ENCODE results near the gene AMIGO3.
"Not testable (repeated sequence)": the region's sequence is repeated elsewhere in the genome, so short reads cannot be mapped to it uniquely, and the experiment has no call there.

AMIGO3 gene

GRCh38 chr3:49719214-49719884 lies at the start of gene AMIGO3:
Gene AMIGO3 (minus strand): TSS chr3:49719684. CDS start chr3:49719465, 219 bp downstream.
- peak; percentile 97 for DNase-seq

- DNase-seq, result no peak
Measured at GRCh38 chr3:49763981-49764380, 44.5 kb upstream of the AMIGO3 start.

DNA sequence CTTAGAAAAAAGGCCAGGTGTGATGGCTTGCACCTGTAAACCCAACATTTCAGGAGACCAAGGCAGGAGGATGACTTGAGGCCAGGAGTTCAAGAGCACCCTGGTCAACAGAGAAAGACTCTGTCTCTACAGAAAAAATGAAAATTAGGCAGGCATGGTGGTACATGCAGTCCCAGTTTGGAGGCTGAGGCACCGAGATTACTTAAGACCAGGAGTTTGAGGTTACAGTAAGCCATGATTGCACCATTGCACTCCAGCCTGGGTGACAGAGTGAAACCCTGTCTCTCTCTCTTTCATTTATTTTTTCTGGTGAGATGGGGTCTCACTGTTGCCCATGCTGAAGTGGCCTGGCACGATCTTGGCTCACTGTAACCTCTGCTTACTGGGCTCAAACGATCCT lies 42.2 kb upstream of the AMIGO3 start:
- DNase-seq, result no peak

GRCh38 chr3:49759226-49759625 lies 39.7 kb upstream of the AMIGO3 start:
- no peak for DNase-seq

- DNase-seq, result no peak
Measured at GRCh38 chr3:49757197-49757596, 37.7 kb upstream of the AMIGO3 start.

GRCh38 chr3:49756036-49756435 lies 36.6 kb upstream of the AMIGO3 start:
- DNase-seq, result no peak

GRCh38 chr3:49754536-49754935 lies 35.1 kb upstream of the AMIGO3 start:
- no peak for DNase-seq

DNA sequence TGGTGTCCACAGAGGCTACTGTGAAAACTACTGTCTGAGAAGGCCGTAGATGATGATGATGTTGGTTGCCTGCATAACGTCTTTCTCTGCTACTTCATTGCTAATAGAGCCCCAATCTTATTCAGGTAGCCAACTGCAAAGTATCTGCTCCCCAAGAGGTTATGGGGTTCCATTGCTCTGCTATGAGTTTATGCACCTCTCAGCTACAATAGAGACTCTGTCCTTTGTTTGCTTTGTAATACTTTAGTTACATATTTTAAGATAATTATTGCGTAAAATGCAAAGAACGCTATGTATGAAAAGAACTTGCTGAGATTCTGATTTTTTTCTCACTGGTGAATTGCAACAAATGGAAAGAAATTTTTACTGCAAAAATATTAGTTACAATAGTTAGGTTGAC lies 32.0 kb upstream of the AMIGO3 start:
- no peak for DNase-seq

DNA sequence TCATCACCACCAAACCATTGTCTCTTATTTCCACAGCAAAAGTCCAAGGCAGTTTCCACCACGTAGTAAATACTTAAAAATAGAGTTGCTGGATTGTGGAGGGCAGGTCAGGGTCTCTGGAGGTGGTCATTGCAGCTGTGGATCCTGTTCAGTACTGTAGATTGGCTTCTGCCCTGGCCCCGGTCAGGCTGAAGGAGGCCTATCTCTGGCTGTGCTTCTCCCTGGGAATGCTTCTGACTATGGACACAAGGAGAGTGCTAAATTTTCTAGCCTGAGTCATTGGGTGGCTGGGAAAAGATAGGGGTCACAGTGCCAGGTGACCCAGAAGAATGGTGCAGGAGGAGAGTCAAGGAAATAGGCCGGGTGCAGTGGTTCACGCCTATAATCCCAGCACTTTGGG lies 30.6 kb upstream of the AMIGO3 start:
- DNase-seq, result no peak

DNA sequence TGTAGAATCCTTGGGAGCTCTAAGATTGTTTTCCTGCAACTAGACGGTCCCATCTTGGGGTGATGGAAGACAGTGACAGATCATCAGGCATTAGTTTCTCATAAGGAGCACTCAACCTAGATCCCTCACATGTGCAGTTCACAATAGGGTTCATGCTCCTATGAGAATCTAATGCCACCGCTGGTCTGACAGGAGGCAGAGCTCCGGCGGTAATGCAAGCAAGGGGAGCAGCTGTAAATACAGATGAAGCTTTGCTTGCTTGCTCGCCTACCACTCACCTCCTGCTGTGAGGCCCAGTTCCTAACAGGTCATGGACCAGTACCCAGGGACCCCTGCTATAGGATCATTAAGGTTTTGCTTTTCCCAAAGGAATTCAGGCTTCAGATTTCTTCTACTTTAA lies 29.4 kb upstream of the AMIGO3 start:
- DNase-seq, result not testable (repeated sequence)

GRCh38 chr3:49747792-49748480 lies 28.5 kb upstream of the AMIGO3 start:
- no peak for DNase-seq

- no peak for DNase-seq
Measured at GRCh38 chr3:49745986-49746385, 26.5 kb upstream of the AMIGO3 start.

DNA sequence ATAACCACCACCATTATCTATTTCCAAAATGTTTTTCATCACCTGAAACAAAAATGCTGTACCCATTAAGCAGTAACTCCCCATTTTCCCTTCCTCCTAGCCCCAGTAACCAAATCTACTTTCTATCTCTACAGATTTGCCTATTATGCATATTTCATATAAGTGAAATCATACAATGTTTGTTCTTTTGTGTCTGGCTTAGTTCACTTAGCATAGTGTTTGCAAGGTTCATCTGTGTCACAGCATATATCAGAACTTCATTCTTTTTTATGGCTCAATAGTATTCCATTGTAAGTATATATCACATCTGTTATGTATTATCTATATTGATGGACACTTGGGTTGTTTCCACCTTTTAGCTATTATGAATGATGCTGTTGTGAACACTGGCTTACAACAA lies 20.9 kb upstream of the AMIGO3 start:
- no peak for DNase-seq

GRCh38 chr3:49738067-49738713 lies 18.7 kb upstream of the AMIGO3 start:
- no peak for DNase-seq

DNA sequence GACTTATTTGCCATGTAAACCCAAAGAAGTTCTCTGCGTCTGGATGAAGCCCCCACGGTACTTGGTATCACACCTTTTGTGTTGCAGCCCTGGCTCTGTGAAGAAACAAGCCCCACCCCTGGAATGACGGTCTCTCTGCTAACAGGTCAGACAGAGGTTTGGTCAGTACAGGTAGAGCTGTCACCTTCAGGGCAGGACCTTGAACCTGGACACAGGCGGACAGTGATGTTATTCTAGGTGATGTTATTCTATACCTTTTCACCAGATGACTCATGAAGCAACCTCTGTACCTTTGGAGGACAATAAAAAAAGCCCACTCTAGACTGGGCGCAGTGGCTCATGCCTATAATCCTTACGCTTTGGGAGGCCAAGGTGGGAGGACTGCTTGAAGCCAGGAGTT lies 15.3 kb upstream of the AMIGO3 start:
- no peak for DNase-seq

DNA sequence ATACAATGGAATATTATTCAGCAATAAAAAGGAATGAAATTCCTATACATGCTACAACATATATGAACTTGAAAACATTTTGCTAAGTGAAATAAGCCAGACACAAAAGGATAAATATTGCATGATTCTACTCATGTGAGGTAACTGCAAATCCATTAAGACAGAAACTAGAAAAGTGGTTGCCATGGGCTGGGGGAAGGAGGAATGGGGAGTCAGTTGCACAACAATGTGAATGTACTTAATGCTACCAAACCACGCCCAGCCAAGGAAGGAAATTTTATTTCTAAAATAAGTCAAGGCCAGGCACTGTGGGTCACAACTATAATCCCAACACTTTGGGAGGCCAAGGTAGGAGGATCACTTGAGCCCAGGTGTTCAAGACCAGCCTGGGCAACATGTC lies 14.1 kb upstream of the AMIGO3 start:
- no peak for DNase-seq

- no peak for DNase-seq
Measured at GRCh38 chr3:49732597-49732996, 13.1 kb upstream of the AMIGO3 start.

DNA sequence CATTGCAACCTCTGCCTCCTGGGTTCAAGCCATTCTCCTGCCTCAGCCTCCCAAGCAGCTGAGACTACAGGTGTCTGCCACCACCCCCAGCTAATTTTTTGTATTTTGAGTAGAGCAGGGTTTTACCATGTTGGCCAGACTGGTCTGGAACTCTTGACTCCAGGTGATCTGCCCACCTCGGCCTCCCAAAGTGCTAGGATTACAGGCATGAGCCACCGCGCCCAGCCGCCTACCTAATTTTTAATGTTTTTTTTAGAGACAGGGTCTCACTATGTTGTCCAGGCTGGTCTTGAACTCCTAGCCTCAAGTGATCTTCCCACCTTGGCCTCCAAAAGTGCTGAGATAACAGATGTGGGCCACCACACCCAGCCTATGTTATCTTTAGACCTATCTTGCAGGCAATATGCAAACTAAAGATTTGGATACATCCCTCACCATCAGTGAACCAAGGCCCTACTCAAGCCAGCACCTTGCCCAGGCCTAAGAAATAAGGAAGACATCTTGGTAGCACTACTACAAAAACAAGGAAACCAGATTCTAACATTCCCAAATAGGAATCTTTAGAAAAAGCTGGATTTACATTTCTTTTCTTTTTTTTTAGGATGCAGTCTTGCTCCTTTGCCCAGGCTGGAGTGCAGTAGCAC lies 10.6 kb upstream of the AMIGO3 start:
- DNase-seq, result no peak

- no peak for DNase-seq
Measured at GRCh38 chr3:49727924-49728361, 8.5 kb upstream of the AMIGO3 start.

DNA sequence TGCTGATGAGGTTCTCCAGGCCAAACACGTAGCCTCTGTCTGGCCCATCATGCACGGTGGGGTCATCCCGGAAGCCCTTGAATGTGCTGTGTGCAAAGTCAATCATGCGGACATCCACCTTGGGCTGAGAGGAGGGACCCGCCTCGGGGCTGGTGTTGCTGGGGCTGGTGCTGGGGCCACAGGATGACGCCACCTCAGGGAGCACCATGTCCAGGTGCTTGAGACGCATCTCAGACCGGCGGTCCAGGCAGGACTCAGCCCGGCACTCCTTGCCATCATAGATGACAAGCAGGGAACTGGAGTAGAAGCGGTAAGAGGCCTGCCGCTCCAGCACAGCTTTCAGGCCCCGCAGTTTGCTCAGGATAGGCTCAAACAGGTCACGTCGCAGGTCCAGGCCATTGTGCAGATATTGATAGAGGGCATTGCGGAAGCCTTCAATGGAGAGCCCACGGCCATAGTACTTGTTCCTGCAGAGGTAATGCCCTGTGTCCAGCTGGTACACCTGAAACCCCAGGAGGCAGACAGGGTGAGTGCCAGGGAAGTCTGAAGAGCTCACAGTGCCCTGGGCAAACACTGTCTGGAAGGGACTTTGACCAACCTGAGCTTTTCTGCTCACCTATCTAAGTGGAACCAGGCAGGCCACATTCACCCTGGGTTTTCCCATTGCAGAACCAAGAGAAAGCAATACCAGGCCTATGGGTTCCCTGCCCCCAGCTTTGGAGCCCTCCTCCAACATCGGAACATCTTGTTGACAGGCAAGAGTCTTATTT lies 7.9 kb upstream of the AMIGO3 start:
- no peak for DNase-seq

DNA sequence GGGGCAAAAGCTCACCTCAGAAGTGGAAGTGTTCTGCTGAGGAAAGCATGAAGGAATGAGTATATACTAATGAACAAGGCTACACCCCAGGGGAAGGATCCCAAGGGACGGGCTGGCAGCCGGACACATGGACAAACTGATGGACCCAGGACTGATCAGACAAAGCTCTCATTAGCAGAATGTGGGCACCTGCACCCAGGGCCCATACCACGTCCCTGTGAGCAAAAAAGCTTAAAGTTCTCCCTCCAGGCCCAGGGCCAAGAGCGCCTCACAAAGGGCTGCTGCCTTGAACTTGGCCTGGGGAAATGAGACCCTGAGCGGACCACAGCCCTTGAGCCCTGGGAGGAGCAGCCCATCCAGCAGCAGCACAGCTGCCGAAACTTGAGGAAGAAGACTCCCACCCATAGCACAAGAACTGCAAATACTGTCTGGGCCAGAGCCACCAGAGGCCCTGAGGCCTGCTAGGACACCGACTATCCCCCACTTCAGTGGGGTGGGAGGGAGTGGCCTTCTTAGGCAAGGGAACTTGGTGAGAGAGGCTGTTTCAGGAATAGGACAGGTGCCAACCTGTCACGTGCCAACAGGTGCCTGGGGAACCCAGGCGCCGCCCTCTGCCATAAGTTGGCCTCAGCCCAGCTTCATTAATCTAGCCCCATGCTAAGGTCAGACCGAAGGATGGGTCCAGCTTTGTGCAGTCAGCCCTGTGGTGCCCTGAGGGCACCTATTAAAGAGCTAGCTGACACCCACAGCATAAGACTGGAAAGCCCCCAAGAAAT lies 6.6 kb upstream of the AMIGO3 start:
- no peak for DNase-seq

- DNase-seq, result peak; percentile 37
Measured at GRCh38 chr3:49724586-49724985, 5.1 kb upstream of the AMIGO3 start.
